K562 (cell line): ENCODE data around the gene EIF1. TPM values are rescaled to one million over a fixed set of nuclear protein-coding genes. Genes with fewer than 3 reads are reported as not detected.

ENCODE experiments used
- BRF1 ChIP-seq: IDR thresholded peaks from 3 replicates; pipeline ENCODE4 v1.6.1; 2011; ENCODE audit warnings: borderline replicate concordance, mild to moderate bottlenecking; ENCODE audit not compliant: insufficient read length; ENCODE audit errors: extremely low read depth
- CBFB ChIP-seq: sonication (generic); formaldehyde crosslinking; IDR thresholded peaks from 2 replicates; pipeline ENCODE4 v1.4.0; 2020; ENCODE audit warnings: mild to moderate bottlenecking, missing genetic modification reagents
- CBX1 ChIP-seq: sonication (generic); IDR thresholded peaks from 2 replicates; pipeline ENCODE4 v1.6.1; 2016; ENCODE audit warnings: antibody characterized with exemption, low read depth, mild to moderate bottlenecking
- CBX5 ChIP-seq: IDR thresholded peaks from 2 replicates; pipeline ENCODE4 v1.6.1; 2014; ENCODE audit warnings: low read depth, borderline replicate concordance
- CHD2 ChIP-seq: IDR thresholded peaks from 2 replicates; pipeline ENCODE4 v1.6.1; 2011; ENCODE audit warnings: low read depth, low read length
- CSDE1 ChIP-seq, 2 experiments: fragments of 450-650 bp; IDR thresholded peaks; 2 replicates each; pipeline ENCODE4 v1.6.1; 2016; ENCODE audit warnings: mild to moderate bottlenecking in 1 of 2
- DPF2 ChIP-seq: fragments of 450-650 bp; IDR thresholded peaks from 2 replicates; pipeline ENCODE4 v1.6.1; 2016
- ETV5 ChIP-seq: sonication (generic); formaldehyde crosslinking; IDR thresholded peaks from 2 replicates; pipeline ENCODE4 v1.4.0; 2020; ENCODE audit warnings: low read depth, mild to moderate bottlenecking, missing genetic modification reagents
- EZH2 ChIP-seq: IDR thresholded peaks from 2 replicates; pipeline ENCODE4 v1.6.1; 2012; ENCODE audit warnings: low read depth, mild to moderate bottlenecking, inconsistent platforms, low read length, borderline replicate concordance
- GTF2A2 ChIP-seq: IDR thresholded peaks from 2 replicates; pipeline ENCODE4 v1.6.1; 2016; ENCODE audit warnings: mild to moderate bottlenecking, missing genetic modification characterization, missing compliant biosample characterization
- HMGN3 ChIP-seq: IDR thresholded peaks from 2 replicates; pipeline ENCODE4 v1.6.1; 2011; ENCODE audit warnings: borderline replicate concordance, low read depth, mild to moderate bottlenecking, mixed read lengths, low read length; ENCODE audit not compliant: insufficient read length; ENCODE audit errors: extremely low read depth
- IFI16 ChIP-seq: fragments of 250-450 bp; sonication (Bioruptor Pico); IDR thresholded peaks from 2 replicates; pipeline ENCODE4 v2.1.2; 2022; ENCODE audit warnings: mild to moderate bottlenecking, inconsistent platforms
- MBD2 ChIP-seq: sonication (generic); IDR thresholded peaks from 2 replicates; pipeline ENCODE4 v1.6.1; 2016; ENCODE audit warnings: low read depth, borderline replicate concordance
- NFIC ChIP-seq: fragments of 450-650 bp; IDR thresholded peaks from 2 replicates; pipeline ENCODE4 v1.6.1; 2017; ENCODE audit warnings: mild to moderate bottlenecking, inconsistent platforms
- OTX1 ChIP-seq: fragments of 450-650 bp; formaldehyde crosslinking; IDR thresholded peaks from 2 replicates; pipeline ENCODE4 v1.4.0; 2022; ENCODE audit warnings: mild to moderate bottlenecking
- POLR3A ChIP-seq: IDR thresholded peaks from 2 replicates; pipeline ENCODE4 v1.6.1; 2011; ENCODE audit warnings: borderline replicate concordance, mild to moderate bottlenecking, moderate library complexity; ENCODE audit not compliant: insufficient read length, insufficient read depth; ENCODE audit errors: extremely low read depth
- PTBP1 ChIP-seq: fragments of 200-400 bp; formaldehyde crosslinking; IDR thresholded peaks from 2 replicates; pipeline ENCODE4 v1.6.1; 2017; ENCODE audit warnings: low read depth, low read length
- RAD21 ChIP-seq, 2 experiments: fragments of 250-450 bp in 1 of 2; fragments of 450-650 bp in 1 of 2; sonication (Bioruptor Pico) in 1 of 2; formaldehyde crosslinking in 1 of 2; IDR thresholded peaks in 1 of 2; conservative IDR thresholded peaks in 1 of 2; 2 replicates each; pipeline versions ENCODE4 v1.4.0 to v1.8.0; 2020 to 2022; ENCODE audit warnings: mild to moderate bottlenecking in 2 of 2, moderate library complexity in 1 of 2
- RBM34 ChIP-seq: fragments of 200-400 bp; formaldehyde crosslinking; IDR thresholded peaks from 2 replicates; pipeline ENCODE4 v1.6.1; 2018; ENCODE audit warnings: low read length, borderline replicate concordance; ENCODE audit not compliant: insufficient read depth
- SREBF2 ChIP-seq: sonication (generic); formaldehyde crosslinking; IDR thresholded peaks from 2 replicates; pipeline ENCODE4 v1.4.0; 2020; ENCODE audit warnings: mild to moderate bottlenecking, missing genetic modification reagents
- SRSF1 ChIP-seq: fragments of 200-400 bp; formaldehyde crosslinking; IDR thresholded peaks from 2 replicates; pipeline ENCODE4 v1.6.1; 2017; ENCODE audit warnings: mild to moderate bottlenecking, low read depth, low read length, moderate library complexity
- ZEB2 ChIP-seq: fragments of 450-650 bp; IDR thresholded peaks from 2 replicates; pipeline ENCODE4 v1.6.1; 2016
- polyA plus RNA-seq, 8 experiments: library from polyadenylated mRNA; depleted of rRNA in 4 of 8; stranded (reverse) in 5 of 8; unstranded in 3 of 8; fragments of >200 nt; fragmentation: Nextera tagmentation in 2 of 8; fragmentation: Illumina TruSeq in 1 of 8; extraction: Ambion mirVana in 2 of 8; extraction: Trizol in 1 of 8; gene quantifications; 2 replicates each; pipeline versions ENCODE4 v1.2.1 to v1.2.3, GENCODE V29; 2011 to 2014; ENCODE audit warnings: inconsistent platforms in 1 of 8, missing spikeins in 1 of 8
- total RNA-seq, 7 experiments: library from RNA; depleted of rRNA in 6 of 7; stranded (reverse); fragments of >200 nt in 6 of 7; fragmentation: Illumina TruSeq in 2 of 7; extraction: Trizol in 2 of 7; gene quantifications; 2 replicates each; pipeline versions ENCODE4 v1.2.1 to v1.2.3, GENCODE V29; 2011 to 2021; ENCODE audit warnings: low replicate concordance in 1 of 7
- TF ChIP-seq, protein P1 (sequence below), 2 experiments: IDR thresholded peaks in 1 of 2; conservative IDR thresholded peaks in 1 of 2; 2 replicates each; pipeline ENCODE4 v1.6.1; 2016; ENCODE audit warnings: low read depth in 2 of 2, mild to moderate bottlenecking in 1 of 2, missing compliant biosample characterization in 1 of 2, missing genetic modification characterization in 1 of 2, moderate library complexity in 1 of 2
- TF ChIP-seq, protein P2 (sequence below): fragments of 450-650 bp; formaldehyde crosslinking; IDR thresholded peaks from 2 replicates; pipeline ENCODE4 v1.4.0; 2022; ENCODE audit warnings: mild to moderate bottlenecking, moderate library complexity
- TF ChIP-seq, protein P3 (sequence below): sonication (generic); IDR thresholded peaks from 2 replicates; pipeline ENCODE4 v1.6.1; 2016

EIF1 gene
- total and polyA plus RNA-seq, 9 of the 15 experiments (the other 6 are each of a cell fraction or from before 2014, with no cell fraction given), result 67.0 to 1,204 (median 320) TPM

DNA sequence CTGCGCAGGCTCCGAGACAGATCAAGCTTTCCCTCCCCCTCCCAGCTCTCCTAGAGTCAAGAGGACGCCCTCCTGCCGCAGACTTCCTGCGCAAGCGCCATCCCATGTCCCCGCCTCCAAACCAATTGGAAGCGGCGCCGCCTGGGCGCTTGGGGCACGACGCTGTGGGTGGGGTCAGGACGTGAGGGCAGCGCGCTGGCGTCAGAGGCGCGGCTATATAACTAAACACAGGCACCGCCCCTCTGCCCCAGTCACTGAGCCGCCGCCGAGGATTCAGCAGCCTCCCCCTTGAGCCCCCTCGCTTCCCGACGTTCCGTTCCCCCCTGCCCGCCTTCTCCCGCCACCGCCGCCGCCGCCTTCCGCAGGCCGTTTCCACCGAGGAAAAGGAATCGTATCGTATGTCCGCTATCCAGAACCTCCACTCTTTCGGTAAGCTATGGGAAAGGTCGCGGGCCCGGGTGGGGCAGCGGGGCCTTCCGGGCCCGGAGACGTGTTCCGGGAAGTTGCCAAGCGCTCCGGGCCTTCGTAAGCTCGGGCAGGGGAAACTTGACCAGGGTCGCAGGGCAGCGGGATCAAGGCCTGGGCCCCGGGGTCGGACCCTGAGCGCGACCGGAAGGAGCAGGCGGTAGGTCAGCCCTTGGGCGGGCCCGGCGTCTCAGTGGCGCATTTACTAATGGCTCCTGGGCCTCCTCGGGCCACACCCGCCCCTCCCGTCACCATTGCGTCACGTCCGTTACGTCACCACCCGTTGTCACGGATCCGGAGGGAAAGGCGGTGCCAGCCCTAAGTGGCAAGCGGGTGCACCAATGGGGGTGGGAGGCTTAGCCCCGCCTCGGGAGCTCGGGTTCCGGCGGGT, at the start of gene EIF1 (continued):
- TF ChIP-seq ZEB2 (no peak), NFIC (peak; percentile 77), HMGN3 (peak; percentile 98), PTBP1 (no peak), CBX1 (peak; percentile 91), CSDE1 (IDR thresholded peaks at IDR 0.05) (peak in 1 of 2 experiments; percentile 71; a peak in 1 of 4 replicates), IFI16 (CRISPR knock-in tag) (no peak), CBX5 (no peak), MBD2 (peak; percentile 78), RAD21 (CRISPR knock-in tag; conservative IDR thresholded peaks at IDR 0.05 in 1 of 2, IDR thresholded peaks at IDR 0.05 in 1 of 2) (no peak), GTF2A2 (tag) (peak; percentile 91), DPF2 (peak; percentile 17; the same call in 1 of the 2 replicates), BRF1 (no peak), CBFB (CRISPR knock-in tag) (no peak; the same call in 1 of the 2 replicates), SRSF1 (peak; percentile 97), OTX1 (CRISPR knock-in tag) (peak; percentile 98), SREBF2 (CRISPR knock-in tag) (peak; percentile 95; the same call in 1 of the 2 replicates), CHD2 (peak; percentile 64), POLR3A (no peak), ETV5 (CRISPR knock-in tag) (peak; percentile 84; the same call in 1 of the 2 replicates), RBM34 (no peak), EZH2 (no peak)
- TF ChIP-seq, protein P1, sequence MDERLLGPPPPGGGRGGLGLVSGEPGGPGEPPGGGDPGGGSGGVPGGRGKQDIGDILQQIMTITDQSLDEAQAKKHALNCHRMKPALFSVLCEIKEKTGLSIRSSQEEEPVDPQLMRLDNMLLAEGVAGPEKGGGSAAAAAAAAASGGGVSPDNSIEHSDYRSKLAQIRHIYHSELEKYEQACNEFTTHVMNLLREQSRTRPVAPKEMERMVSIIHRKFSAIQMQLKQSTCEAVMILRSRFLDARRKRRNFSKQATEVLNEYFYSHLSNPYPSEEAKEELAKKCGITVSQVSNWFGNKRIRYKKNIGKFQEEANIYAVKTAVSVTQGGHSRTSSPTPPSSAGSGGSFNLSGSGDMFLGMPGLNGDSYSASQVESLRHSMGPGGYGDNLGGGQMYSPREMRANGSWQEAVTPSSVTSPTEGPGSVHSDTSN (CRISPR knock-in tag; IDR thresholded peaks at IDR 0.05; ENCODE audit: low read depth), result peak; percentile 75
- TF ChIP-seq, protein P1 (tag; conservative IDR thresholded peaks at IDR 0.05; ENCODE audit: low read depth), result peak; percentile 94
- TF ChIP-seq, protein P2, sequence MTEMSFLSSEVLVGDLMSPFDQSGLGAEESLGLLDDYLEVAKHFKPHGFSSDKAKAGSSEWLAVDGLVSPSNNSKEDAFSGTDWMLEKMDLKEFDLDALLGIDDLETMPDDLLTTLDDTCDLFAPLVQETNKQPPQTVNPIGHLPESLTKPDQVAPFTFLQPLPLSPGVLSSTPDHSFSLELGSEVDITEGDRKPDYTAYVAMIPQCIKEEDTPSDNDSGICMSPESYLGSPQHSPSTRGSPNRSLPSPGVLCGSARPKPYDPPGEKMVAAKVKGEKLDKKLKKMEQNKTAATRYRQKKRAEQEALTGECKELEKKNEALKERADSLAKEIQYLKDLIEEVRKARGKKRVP (CRISPR knock-in tag), result peak; percentile 99
- TF ChIP-seq, protein P3, sequence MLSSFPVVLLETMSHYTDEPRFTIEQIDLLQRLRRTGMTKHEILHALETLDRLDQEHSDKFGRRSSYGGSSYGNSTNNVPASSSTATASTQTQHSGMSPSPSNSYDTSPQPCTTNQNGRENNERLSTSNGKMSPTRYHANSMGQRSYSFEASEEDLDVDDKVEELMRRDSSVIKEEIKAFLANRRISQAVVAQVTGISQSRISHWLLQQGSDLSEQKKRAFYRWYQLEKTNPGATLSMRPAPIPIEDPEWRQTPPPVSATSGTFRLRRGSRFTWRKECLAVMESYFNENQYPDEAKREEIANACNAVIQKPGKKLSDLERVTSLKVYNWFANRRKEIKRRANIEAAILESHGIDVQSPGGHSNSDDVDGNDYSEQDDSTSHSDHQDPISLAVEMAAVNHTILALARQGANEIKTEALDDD, result no peak
